Karpas-422 (cell line): ENCODE results near the gene RAI1. TPM values are rescaled to one million over a fixed set of nuclear protein-coding genes. Genes with fewer than 3 reads are reported as not detected.
"Not testable (repeated sequence)": the region's sequence is repeated elsewhere in the genome, so short reads cannot be mapped to it uniquely, and the experiment has no call there.

Experiments used
- DNase-seq: peaks from one replicate; pipeline ENCODE4 v3.0.0-alpha.2; 2015
- H2AFZ ChIP-seq: fragments of 200-600 bp; sonication (generic); 2 replicates; pipeline ENCODE4 v1.6.1; 2014; ENCODE audit warnings: antibody characterized with exemption, low read length, mixed read lengths
- H3K27ac ChIP-seq: fragments of 200-600 bp; sonication (generic); 2 replicates; pipeline ENCODE4 v1.5.1; 2014; ENCODE audit warnings: mild to moderate bottlenecking, low read length, moderate library complexity
- H3K27me3 ChIP-seq: fragments of 200-600 bp; sonication (generic); 2 replicates; pipeline ENCODE4 v1.6.1; 2014; ENCODE audit warnings: low read length, mixed read lengths
- H3K36me3 ChIP-seq: fragments of 200-600 bp; sonication (generic); 2 replicates; pipeline ENCODE4 v1.6.1; 2014; ENCODE audit warnings: low read length, mixed read lengths; ENCODE audit not compliant: insufficient read depth
- H3K4me1 ChIP-seq: fragments of 200-600 bp; sonication (generic); 2 replicates; pipeline ENCODE4 v1.6.1; 2014; ENCODE audit warnings: mild to moderate bottlenecking, low read length, mixed read lengths
- H3K4me2 ChIP-seq: fragments of 200-600 bp; sonication (generic); 2 replicates; pipeline ENCODE4 v1.6.1; 2014; ENCODE audit warnings: low read length, low read depth, mild to moderate bottlenecking; ENCODE audit not compliant: poor library complexity, severe bottlenecking
- H3K4me3 ChIP-seq: fragments of 200-600 bp; sonication (generic); 2 replicates; pipeline ENCODE4 v1.5.1; 2014; ENCODE audit warnings: mild to moderate bottlenecking, antibody characterized with exemption, low read length, mixed read lengths
- H3K79me2 ChIP-seq: fragments of 200-600 bp; sonication (generic); 2 replicates; pipeline ENCODE4 v1.6.1; 2014; ENCODE audit warnings: mild to moderate bottlenecking, low read length, mixed read lengths
- H3K9ac ChIP-seq: fragments of 200-600 bp; sonication (generic); 2 replicates; pipeline ENCODE4 v1.6.0; 2014; ENCODE audit warnings: low read length
- H3K9me2 ChIP-seq: fragments of 200-600 bp; sonication (generic), shearing (Covaris generic); replicated peaks from 2 replicates; pipeline ENCODE4 v1.6.0; 2014; ENCODE audit warnings: mild to moderate bottlenecking, low read length, moderate library complexity; ENCODE audit not compliant: insufficient read depth
- H3K9me3 ChIP-seq: fragments of 300-700, 200-600 bp; sonication (generic); 2 replicates; pipeline ENCODE4 v1.6.1; 2014; ENCODE audit warnings: low read length, mixed read lengths
- H4K20me1 ChIP-seq: fragments of 200-600 bp; sonication (generic); 2 replicates; pipeline ENCODE4 v1.6.1; 2014; ENCODE audit warnings: mild to moderate bottlenecking, antibody characterized with exemption, low read length, low read depth; ENCODE audit not compliant: insufficient read depth
- total RNA-seq: library from RNA; depleted of rRNA; stranded (reverse); fragments of >200 nt; shearing (Covaris generic); gene quantifications from 2 replicates; pipeline ENCODE4 v1.2.3, GENCODE V29; 2014; ENCODE audit warnings: low replicate concordance

Gene RAI1
- total RNA-seq, 1 experiment from 2014 or later = 18.2 TPM

DNA sequence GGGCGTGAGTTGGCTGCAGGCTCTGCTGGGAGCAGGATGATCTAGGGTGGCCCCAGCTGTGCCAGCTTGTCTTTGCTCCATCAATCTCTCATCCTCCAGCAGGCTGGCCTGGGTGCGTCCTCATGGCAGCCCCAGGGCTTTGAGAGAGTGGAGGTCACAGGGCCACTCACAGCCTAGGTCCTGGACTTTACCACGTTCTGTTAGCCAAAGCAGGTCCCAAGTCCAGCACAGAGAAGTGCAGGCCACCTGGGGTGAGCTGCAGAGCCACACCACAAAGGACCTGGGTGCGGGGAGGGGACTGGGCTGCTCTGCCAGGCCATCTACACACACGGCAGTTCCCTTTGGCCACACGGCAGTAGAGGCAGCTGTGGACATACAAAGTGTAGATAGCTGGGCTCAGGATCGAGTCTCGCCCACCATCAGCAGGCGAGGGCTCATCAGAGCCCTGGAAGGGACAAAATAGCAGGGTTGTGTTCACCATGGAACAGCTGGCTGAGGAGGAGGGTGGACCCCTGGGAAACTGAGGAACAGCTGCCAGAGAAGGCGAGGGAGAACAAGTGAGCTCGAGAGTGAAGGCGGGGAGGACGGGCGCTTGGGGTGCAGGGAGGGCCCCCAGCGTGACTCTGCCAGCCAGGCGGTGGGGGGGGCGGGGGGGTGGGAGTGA is 125.5 kb downstream of the RAI1 start:
- H4K20me1 ChIP-seq = no peaks in the 10 kb centered on the region
- H3K9ac ChIP-seq = no peak overlapping the region
- H3K9me2 ChIP-seq = no peaks in the 10 kb centered on the region
- H2AFZ ChIP-seq = no peak overlapping the region
- no peaks in the 10 kb centered on the region for H3K79me2 ChIP-seq
- H3K9me3 ChIP-seq = no peaks in the 10 kb centered on the region
- H3K27ac ChIP-seq = no peak overlapping the region
- DNase-seq = no peak
- peaks cover 11% of the 10 kb centered on the region for H3K36me3 ChIP-seq
- no peaks in the 10 kb centered on the region for H3K27me3 ChIP-seq
- H3K4me1 ChIP-seq = peaks cover 18% of the 10 kb centered on the region
- H3K4me3 ChIP-seq = no peak overlapping the region
- no peak overlapping the region for H3K4me2 ChIP-seq

DNA sequence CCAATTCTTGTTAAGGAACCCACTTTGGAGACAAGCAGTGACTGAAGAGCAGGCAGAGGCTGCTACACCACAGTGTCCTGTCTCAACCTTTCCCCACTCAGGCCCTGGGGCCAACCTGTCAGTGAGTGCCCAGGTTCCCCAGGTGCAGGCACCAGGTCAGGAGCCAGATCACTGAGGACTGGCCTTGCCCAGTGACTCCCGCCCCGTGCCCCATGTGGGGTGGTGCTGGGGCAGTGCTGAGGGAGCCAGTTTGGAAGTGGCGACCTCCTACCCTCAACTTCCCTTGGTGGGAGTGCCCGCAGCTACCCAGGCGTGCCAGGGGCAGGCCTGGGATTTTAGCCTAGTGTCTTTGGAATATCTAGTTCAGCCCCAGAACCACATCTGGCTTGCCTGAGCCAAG is 126.2 kb downstream of the RAI1 start:
- peaks cover 14% of the 10 kb centered on the region for H3K36me3 ChIP-seq
- H3K4me2 ChIP-seq = no peak overlapping the region
- no peak overlapping the region for H3K4me3 ChIP-seq
- H3K9me2 ChIP-seq = no peaks in the 10 kb centered on the region
- no peaks in the 10 kb centered on the region for H3K9me3 ChIP-seq
- no peak overlapping the region for H3K9ac ChIP-seq
- no peak overlapping the region for H2AFZ ChIP-seq
- no peaks in the 10 kb centered on the region for H3K27me3 ChIP-seq
- no peaks in the 10 kb centered on the region for H3K79me2 ChIP-seq
- H3K27ac ChIP-seq = peak overlapping the region; percentile 65
- H4K20me1 ChIP-seq = no peaks in the 10 kb centered on the region
- H3K4me1 ChIP-seq = peaks cover 20% of the 10 kb centered on the region
- no peak for DNase-seq

DNA sequence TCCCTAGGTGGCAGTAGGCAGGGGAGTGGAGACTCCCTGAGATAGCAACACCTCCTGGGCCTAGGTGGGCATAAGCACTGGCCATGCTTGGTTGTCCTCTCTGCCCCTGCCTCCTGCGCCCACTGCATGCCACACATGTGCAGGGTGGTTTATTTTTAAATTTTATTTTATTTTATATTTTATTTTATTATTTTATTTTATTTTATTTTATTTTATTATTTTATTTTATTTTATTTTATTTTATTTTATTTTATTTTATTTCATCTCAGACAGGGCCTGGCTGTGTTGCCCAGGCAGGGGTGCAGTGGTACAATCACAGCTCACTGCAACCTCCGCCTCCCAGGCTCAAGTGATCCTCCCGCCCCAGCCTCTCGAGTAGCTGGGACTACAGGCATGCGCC is 126.9 kb downstream of the RAI1 start:
- not testable (repeated sequence) for H4K20me1 ChIP-seq, H3K4me3 ChIP-seq, H3K27me3 ChIP-seq, H2AFZ ChIP-seq, H3K9me3 ChIP-seq, H3K9me2 ChIP-seq, H3K9ac ChIP-seq, DNase-seq, H3K79me2 ChIP-seq, H3K4me2 ChIP-seq
- Histone ChIP-seq H3K36me3 (peaks cover 14% of the 10 kb centered on the region), H3K4me1 (peaks cover 20% of the 10 kb centered on the region), H3K27ac (peak overlapping the region; percentile 65)

DNA sequence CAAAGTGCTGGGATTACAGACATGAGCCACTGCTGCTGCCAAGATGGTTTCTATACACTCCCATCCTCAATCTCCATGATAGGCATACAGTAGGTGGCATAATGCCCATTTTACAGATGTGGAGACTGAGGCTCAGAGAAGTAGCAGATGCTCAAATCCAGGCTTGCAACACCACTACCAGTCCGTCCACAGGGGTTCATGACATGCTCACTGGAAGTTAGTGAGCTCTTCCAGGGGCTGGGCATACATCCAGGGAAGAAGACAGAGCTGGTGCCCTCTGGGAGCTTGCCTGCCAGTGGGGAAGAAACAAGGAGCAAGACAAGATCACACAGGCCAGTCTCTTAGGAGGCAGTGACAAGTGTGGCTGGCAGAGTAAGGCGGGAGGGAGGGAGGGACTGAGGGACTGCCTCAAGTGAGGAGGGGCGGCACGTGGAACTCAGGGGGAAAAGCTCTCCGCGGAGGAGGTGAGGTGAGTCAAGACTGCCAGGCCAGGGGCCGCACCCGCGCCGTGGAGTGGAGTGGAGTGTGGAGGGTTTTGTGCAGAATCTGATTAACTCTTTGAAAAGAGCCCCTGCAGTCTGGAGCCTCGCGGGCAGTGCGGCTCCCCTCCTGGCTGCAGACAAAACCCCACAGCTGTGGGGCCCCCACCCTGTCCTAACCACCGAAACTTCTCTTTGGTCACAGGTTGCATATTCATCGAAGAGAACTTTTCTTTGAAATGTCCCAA is 127.6 kb downstream of the RAI1 start:
- Histone ChIP-seq H2AFZ (no peak overlapping the region), H3K4me1 (peaks cover 20% of the 10 kb centered on the region), H3K27ac (no peak overlapping the region), H3K4me2 (no peak overlapping the region), H3K9me2 (no peaks in the 10 kb centered on the region), H3K4me3 (no peak overlapping the region), H3K36me3 (peaks cover 13% of the 10 kb centered on the region), H4K20me1 (no peaks in the 10 kb centered on the region), H3K9me3 (no peaks in the 10 kb centered on the region), H3K9ac (no peak overlapping the region), H3K27me3 (no peaks in the 10 kb centered on the region), H3K79me2 (no peaks in the 10 kb centered on the region)
- no peak for DNase-seq

DNA sequence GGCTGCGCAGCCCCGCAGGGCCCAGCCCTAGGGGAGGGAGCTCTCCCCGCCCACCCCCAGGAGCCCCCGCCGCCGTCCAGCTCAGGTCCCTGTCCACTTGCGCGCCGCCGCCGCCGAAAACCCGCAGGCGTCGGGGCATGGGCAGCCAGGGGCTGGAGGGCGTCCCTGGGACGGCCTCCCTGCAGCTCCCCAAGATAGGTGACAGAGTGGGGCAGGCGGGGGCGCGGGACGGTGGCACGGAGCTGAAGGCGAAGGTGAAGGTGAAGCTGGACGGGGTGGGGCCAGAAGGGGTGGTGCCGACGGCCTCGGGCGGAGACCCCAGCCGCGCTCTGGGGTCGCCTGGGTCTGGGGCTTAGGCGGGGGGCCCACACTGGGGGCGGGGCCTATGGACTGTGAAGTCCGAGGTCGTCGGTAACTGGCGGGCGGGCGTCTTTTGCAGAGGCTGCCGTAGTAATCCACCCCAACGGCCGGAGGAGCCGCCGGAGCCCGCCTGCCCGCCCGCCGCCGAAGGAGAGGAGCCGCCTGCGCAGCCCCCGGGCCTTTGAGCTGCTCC is 128.3 kb downstream of the RAI1 start:
- no peaks in the 10 kb centered on the region for H4K20me1 ChIP-seq
- no peak for DNase-seq
- no peak overlapping the region for H3K4me2 ChIP-seq

DNA sequence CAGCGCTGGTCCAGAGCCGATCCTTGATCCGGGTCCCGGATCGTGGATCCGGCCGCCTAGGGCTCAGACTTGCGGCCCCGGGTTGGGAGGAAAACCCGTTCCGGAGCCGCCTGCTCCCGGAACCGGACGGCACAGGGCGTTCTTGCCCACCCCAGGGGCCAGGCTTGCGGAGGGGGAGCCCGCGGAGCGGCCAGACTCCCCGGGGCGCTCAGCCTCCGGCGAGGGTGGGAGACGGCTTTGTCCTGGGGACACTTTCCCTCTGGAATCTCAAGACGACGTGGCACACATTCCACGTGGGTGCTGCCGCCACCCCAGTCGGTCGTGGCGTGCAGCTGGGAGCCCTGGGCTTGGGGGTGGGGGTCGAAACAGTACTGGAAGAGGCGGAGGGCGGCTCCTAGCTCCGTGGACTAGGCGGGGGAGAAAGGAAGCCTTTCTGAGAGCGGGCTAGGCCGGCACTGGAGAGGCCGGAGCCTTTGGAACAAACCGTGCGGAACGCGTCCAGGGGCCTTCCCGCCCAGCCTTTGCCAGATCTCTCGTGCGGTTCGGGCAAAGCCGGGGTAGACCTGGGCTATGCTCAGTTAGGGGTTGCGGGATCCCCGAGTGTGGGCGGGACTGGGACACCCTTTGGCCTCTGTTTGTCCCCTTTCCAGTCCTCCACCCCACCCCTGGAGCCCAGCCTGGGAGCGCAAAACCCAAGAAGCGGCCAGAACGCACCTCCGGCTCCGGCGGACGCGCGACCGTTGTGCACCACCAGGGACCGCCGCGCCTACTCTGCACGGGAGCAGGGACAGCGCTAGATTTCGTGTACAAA is 129.0 kb downstream of the RAI1 start:
- Histone ChIP-seq H3K79me2 (no peaks in the 10 kb centered on the region), H3K9ac (no peak overlapping the region), H3K27me3 (no peaks in the 10 kb centered on the region), H3K4me1 (peaks cover 20% of the 10 kb centered on the region), H3K4me2 (no peak overlapping the region), H3K36me3 (peaks cover 6% of the 10 kb centered on the region; the same call in 1 of the 2 replicates), H3K27ac (no peak overlapping the region), H2AFZ (no peak overlapping the region), H4K20me1 (no peaks in the 10 kb centered on the region), H3K9me2 (no peaks in the 10 kb centered on the region), H3K9me3 (no peaks in the 10 kb centered on the region), H3K4me3 (no peak overlapping the region)
- DNase-seq = no peak

More for the DNA sequence above, 128.3 kb downstream of the RAI1 start:
- Histone ChIP-seq H3K27me3 (no peaks in the 10 kb centered on the region), H3K9me3 (no peaks in the 10 kb centered on the region), H2AFZ (no peak overlapping the region), H3K36me3 (peaks cover 6% of the 10 kb centered on the region; the same call in 1 of the 2 replicates), H3K9me2 (no peaks in the 10 kb centered on the region), H3K79me2 (no peaks in the 10 kb centered on the region), H3K4me1 (peaks cover 20% of the 10 kb centered on the region), H3K27ac (no peak overlapping the region), H3K4me3 (no peak overlapping the region), H3K9ac (no peak overlapping the region)

DNA sequence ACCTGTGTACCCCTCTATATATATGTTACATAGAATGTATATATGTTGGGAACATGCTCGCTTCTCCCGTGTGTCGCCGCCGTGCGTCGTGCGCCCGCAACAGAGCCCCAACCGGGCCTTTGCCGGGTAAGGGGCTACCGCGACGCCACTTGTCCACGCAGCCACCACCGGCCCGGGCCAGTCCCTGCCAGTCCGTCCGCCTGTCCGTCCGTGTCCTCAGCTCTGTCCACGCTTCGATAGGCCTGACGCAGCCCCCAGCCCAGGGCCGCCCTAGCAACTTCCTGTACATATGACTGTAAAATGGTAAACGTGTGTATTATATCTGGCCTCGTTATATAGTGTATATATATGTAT is 129.6 kb downstream of the RAI1 start:
- H4K20me1 ChIP-seq = no peaks in the 10 kb centered on the region

More for the DNA sequence above, 129.6 kb downstream of the RAI1 start:
- Histone ChIP-seq H3K9me3 (no peaks in the 10 kb centered on the region), H2AFZ (no peak overlapping the region), H3K9me2 (no peaks in the 10 kb centered on the region), H3K9ac (no peak overlapping the region), H3K36me3 (peaks cover 6% of the 10 kb centered on the region; the same call in 1 of the 2 replicates), H3K4me1 (peaks cover 20% of the 10 kb centered on the region), H3K27me3 (no peaks in the 10 kb centered on the region), H3K27ac (no peak overlapping the region), H3K79me2 (no peaks in the 10 kb centered on the region), H3K4me2 (no peak overlapping the region), H3K4me3 (no peak overlapping the region)
- DNase-seq = no peak
